HEK293T (cell line): ENCODE results near the gene PGBD5.

ENCODE experiments used
- ARNT ChIP-seq: fragments of 450-650 bp; IDR thresholded peaks from 2 replicates; pipeline ENCODE4 v1.6.1; 2017; ENCODE audit warnings: mild to moderate bottlenecking
- BHLHE40 ChIP-seq: fragments of 450-650 bp; IDR thresholded peaks from 2 replicates; pipeline ENCODE4 v1.6.1; 2016; ENCODE audit warnings: mild to moderate bottlenecking, moderate library complexity, borderline replicate concordance
- ELF4 ChIP-seq: fragments of 450-650 bp; IDR thresholded peaks from 2 replicates; pipeline ENCODE4 v1.6.1; 2017; ENCODE audit warnings: antibody characterized with exemption
- FOXM1 ChIP-seq: fragments of 450-650 bp; IDR thresholded peaks from 2 replicates; pipeline ENCODE4 v1.6.1; 2017; ENCODE audit warnings: mild to moderate bottlenecking, borderline replicate concordance
- SP1 ChIP-seq: fragments of 450-650 bp; IDR thresholded peaks from 2 replicates; pipeline ENCODE4 v1.6.1; 2017
- SUZ12 ChIP-seq: fragments of 450-650 bp; IDR thresholded peaks from 2 replicates; pipeline ENCODE4 v1.6.1; 2016; ENCODE audit warnings: mild to moderate bottlenecking

GRCh38 chr1:230401763-230402294 lies 24.3 kb downstream of the PGBD5 start:
- no peak for TF ChIP-seq FOXM1
- no peak for TF ChIP-seq ARNT
- no peak for TF ChIP-seq BHLHE40
- TF ChIP-seq SUZ12 = no peak
- no peak for TF ChIP-seq ELF4
- TF ChIP-seq SP1 = no peak
